ENCODE results near the gene BLMH. TPM values are rescaled to one million over a fixed set of nuclear protein-coding genes. Genes with fewer than 3 reads are reported as not detected.

The BLMH gene
- polyA plus RNA-seq, 1 experiment: 10.7 TPM

GRCh38 chr17:30256756-30257506, 34.8 kb downstream of the BLMH start:
- Histone ChIP-seq H3K4me3 (ENCODE audit: low read depth, low read length) (no peak overlapping the region), H3K27me3 (ENCODE audit: control insufficient read depth, insufficient read depth, low read length) (no peaks in the 10 kb centered on the region), H3K36me3 (ENCODE audit: control insufficient read depth, insufficient read depth, low read length) (peaks cover 3% of the 10 kb centered on the region)
- peak; percentile 5 for DNase-seq (ENCODE audit: low read depth)
- POLR2A ChIA-PET: no interaction called here
- CTCF ChIA-PET: interaction anchor here (1.2 kb wide), 1 partner anchor 152 kb away, joined by 3 read pairs; no protein-coding TSS in a partner anchor
- no peak for TF ChIP-seq CTCF (IDR thresholded peaks at IDR 0.05; ENCODE audit: insufficient read depth, low read depth, low read length)

GRCh38 chr17:30254150-30254549, 37.6 kb downstream of the BLMH start:
- Histone ChIP-seq H3K36me3 (ENCODE audit: control insufficient read depth, insufficient read depth, low read length) (peaks cover 3% of the 10 kb centered on the region), H3K27me3 (ENCODE audit: control insufficient read depth, insufficient read depth, low read length) (no peaks in the 10 kb centered on the region), H3K4me3 (ENCODE audit: low read depth, low read length) (no peak overlapping the region)
- DNase-seq (ENCODE audit: low read depth): no peak
- ChIA-PET CTCF (interaction anchor here (1.1 kb wide), 1 partner anchor 9 kb away, joined by 3 read pairs; no protein-coding TSS in a partner anchor), POLR2A (no interaction called here)
- TF ChIP-seq CTCF (IDR thresholded peaks at IDR 0.05; ENCODE audit: insufficient read depth, low read depth, low read length): no peak

- Histone ChIP-seq H3K4me3 (ENCODE audit: low read depth, low read length) (no peak overlapping the region), H3K27me3 (ENCODE audit: control insufficient read depth, insufficient read depth, low read length) (no peaks in the 10 kb centered on the region), H3K36me3 (ENCODE audit: control insufficient read depth, insufficient read depth, low read length) (peaks cover 8% of the 10 kb centered on the region)
- TF ChIP-seq CTCF (IDR thresholded peaks at IDR 0.05; ENCODE audit: insufficient read depth, low read depth, low read length): no peak
- CTCF ChIA-PET: no interaction called here
- DNase-seq (ENCODE audit: low read depth): no peak
- POLR2A ChIA-PET: no interaction called here
Observed at GRCh38 chr17:30253312-30253711, 38.4 kb downstream of the BLMH start.

GRCh38 chr17:30251931-30252330, 39.8 kb downstream of the BLMH start:
- no peak overlapping the region for H3K4me3 ChIP-seq (ENCODE audit: low read depth, low read length)
- ChIA-PET CTCF (no interaction called here), POLR2A (no interaction called here)
- no peak for DNase-seq (ENCODE audit: low read depth)
- peaks cover 8% of the 10 kb centered on the region for H3K36me3 ChIP-seq (ENCODE audit: control insufficient read depth, insufficient read depth, low read length)
- TF ChIP-seq CTCF (IDR thresholded peaks at IDR 0.05; ENCODE audit: insufficient read depth, low read depth, low read length): no peak
- H3K27me3 ChIP-seq (ENCODE audit: control insufficient read depth, insufficient read depth, low read length): no peaks in the 10 kb centered on the region

GRCh38 chr17:30249460-30249859, 42.3 kb downstream of the BLMH start:
- H3K27me3 ChIP-seq (ENCODE audit: control insufficient read depth, insufficient read depth, low read length): no peaks in the 10 kb centered on the region
- ChIA-PET CTCF (no interaction called here), POLR2A (no interaction called here)
- no peak overlapping the region for H3K4me3 ChIP-seq (ENCODE audit: low read depth, low read length)
- H3K36me3 ChIP-seq (ENCODE audit: control insufficient read depth, insufficient read depth, low read length): peaks cover 8% of the 10 kb centered on the region
- no peak for TF ChIP-seq CTCF (IDR thresholded peaks at IDR 0.05; ENCODE audit: insufficient read depth, low read depth, low read length)
- DNase-seq (ENCODE audit: low read depth): no peak
